ENCODE results near the gene ANO6.

ANO6 gene

DNA sequence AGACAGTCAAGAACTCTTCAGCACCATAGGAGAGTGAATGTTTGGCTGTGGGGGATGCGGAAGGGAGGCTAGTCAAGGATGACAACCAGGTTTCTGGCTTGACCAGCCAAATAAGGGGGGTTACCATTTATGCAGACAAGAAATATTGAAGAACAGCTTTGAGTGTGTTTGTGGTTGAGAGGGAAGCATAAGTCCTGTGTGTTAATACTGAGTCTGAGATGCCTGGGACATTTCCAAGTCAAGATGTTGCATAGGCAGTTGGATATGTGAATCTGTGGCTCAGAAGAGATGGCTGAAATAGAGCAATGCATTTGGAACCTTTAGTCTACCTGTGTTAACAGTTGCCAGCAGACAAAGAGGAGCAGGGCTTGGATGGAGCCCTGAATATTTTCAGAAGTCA lies 66.1 kb downstream of the ANO6 start:
- DNase-seq, result no peak

DNA sequence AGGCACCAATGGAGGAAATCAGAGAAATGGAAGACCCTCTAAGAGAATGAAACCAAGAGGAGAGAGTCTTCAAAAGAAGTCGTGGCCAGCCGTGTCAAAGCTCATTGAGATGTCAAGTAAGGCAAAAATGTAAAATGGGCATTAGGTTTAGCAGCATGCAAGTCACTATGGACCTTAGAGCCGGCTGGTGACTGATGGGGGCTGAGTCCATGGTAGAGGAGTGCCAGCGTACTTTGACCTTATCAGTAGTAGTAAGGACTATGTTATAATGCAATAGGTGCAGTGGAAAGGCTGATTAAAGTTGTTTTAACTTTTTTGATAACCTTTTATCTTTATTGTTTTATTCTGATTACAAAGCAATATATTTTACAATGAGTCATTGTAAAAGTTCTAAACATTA lies 66.5 kb downstream of the ANO6 start:
- no peak for DNase-seq

- peak; percentile 33 for DNase-seq
Measured at GRCh38 chr12:45284096-45284901, 68.4 kb downstream of the ANO6 start.

- DNase-seq, result peak; percentile 41
Measured at GRCh38 chr12:45285717-45286116, 69.8 kb downstream of the ANO6 start.

- DNase-seq, result no peak
Measured at GRCh38 chr12:45286621-45287020, 70.7 kb downstream of the ANO6 start.

- DNase-seq, result peak; percentile 21
Measured at GRCh38 chr12:45289245-45290215, 73.6 kb downstream of the ANO6 start.

GRCh38 chr12:45290216-45290605 lies 74.3 kb downstream of the ANO6 start:
- DNase-seq, result no peak

DNA sequence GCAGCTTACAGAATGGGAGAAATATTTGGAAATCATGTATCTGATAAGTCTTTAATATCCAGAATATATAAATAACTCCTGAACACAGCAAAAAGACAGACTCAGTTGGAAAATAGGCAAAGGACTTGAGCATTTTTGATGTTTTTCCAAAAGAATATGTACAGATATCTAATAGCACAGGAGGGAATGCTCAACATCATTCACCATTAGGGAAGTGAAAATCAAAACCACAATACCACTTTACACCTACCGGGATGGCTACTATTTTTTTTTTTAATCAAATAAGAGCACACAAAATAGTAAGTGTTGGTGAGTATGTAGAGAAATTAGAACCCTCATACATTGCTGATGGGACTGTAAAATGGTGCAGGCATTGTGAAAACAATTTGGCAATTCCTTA lies 75.6 kb downstream of the ANO6 start:
- DNase-seq, result no peak

GRCh38 chr12:45292486-45293195 lies 76.7 kb downstream of the ANO6 start:
- peak; percentile 65 for DNase-seq

DNA sequence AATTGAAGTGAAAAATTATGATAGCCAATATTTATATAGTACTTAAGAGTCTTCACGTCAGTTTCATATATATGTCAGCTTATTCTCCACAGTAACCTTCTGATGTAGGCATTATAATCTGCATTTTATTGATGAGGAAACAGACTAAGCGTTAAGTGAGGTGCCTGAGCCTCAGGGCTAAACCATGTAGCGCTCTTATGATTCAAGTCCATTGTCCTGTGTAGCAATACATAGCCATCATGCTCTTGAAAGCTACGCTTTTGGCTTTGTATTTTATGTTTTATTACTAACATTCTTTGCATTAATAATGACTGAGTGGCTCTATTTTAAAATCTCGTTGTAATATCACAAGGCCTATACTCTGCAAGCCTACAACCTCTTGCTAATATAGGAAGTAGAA lies 79.0 kb downstream of the ANO6 start:
- no peak for DNase-seq

GRCh38 chr12:45296046-45296586 lies 80.2 kb downstream of the ANO6 start:
- no peak for DNase-seq

DNA sequence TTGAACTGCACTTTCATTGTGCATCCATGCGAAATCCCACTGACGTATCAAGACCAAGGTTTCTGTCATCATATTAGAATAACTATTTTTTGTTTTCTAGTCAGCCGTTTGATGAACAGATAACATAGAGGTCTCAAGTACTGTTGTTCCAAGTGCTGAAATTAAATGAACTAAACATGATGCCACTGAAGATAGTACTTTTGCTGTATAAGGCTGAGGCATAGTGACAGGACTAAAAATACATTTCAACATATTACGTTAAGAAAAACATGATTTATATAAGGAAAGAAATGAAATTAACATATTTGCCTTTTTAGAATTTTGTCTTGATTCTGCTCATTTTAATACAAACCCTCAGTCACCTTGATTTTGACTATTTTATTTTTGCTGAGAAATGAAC lies 82.2 kb downstream of the ANO6 start:
- DNase-seq, result no peak

GRCh38 chr12:45298721-45299692 lies 83.1 kb downstream of the ANO6 start:
- no peak for DNase-seq

- peak; percentile 74 for DNase-seq
Measured at GRCh38 chr12:45302621-45303369, 86.9 kb downstream of the ANO6 start.

DNA sequence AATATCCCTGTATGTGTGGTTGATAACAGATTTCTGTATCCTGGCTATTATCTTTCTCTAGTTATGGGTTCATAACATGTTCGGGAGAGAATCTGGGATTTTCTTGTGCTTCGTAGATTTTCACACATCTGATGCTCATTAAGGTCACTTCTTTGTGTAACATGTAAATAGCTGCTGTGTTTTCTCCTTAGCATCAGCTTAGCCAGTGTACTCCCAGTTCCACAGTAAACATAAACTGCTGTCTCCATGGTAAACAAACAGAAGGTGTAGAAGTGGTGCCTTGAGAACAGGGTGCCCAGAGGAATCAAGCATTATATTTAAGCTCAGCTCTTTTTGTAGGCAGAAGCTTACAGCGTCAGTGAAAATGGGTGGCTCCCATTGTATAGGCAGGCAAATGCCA lies 88.0 kb downstream of the ANO6 start:
- DNase-seq, result no peak

GRCh38 chr12:45304514-45305178 lies 88.8 kb downstream of the ANO6 start:
- no peak for DNase-seq

DNA sequence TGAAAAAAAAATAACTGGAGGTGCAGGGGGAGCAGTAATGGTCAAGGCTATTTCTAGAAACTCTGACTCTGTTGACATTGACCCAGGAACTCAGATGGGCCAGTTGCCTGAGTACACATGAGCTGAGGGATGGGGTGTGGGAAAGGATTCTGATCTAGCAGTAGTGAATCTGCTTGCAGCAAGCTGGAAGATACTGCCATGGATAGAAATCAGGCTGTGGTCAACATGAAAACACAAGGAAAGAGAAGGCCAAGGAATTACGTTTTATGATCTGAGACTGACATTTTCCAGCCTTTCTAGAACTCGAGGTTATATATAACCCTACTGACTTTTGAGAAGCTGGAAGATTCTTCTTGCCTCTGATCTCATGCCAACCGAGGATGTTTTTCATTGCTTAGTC lies 90.0 kb downstream of the ANO6 start:
- DNase-seq, result no peak

GRCh38 chr12:45309836-45310626 lies 94.1 kb downstream of the ANO6 start:
- DNase-seq, result no peak

- no peak for DNase-seq
Measured at GRCh38 chr12:45310627-45310968, 94.7 kb downstream of the ANO6 start.

- DNase-seq, result no peak
Measured at GRCh38 chr12:45312012-45312411, 96.1 kb downstream of the ANO6 start.
